CD8-positive, alpha-beta memory T cell (primary cell): ENCODE measurements around the gene WAPL. TPM values are rescaled to one million over a fixed set of nuclear protein-coding genes. Genes with fewer than 3 reads are reported as not detected.
"Not testable (repeated sequence)": the region's sequence is repeated elsewhere in the genome, so short reads cannot be mapped to it uniquely, and the experiment has no call there.

Experiments
- CTCF ChIA-PET: fragments of 350-600 bp; sonication (Branson Sonifier 250); formaldehyde crosslinking; loops from one replicate; lab custom pipeline; 2021; ENCODE audit warnings: antibody characterized with exemption; lab: Charles Lee
- POLR2A ChIA-PET: fragments of 350-600 bp; sonication (Branson Sonifier 250); formaldehyde crosslinking; loops from one replicate; lab custom pipeline; 2021; ENCODE audit warnings: antibody characterized with exemption; lab: Charles Lee
- DNase-seq, 5 donors: peaks; one replicate each; pipeline versions ENCODE4 v3.0.0 to v3.0.0-alpha.2; 2020 to 2022; ENCODE audit warnings: mixed read lengths in 1 of 5
- H3K27ac ChIP-seq: one replicate; pipeline ENCODE4 v1.7.0; 2013; ENCODE audit warnings: low read depth, mild to moderate bottlenecking, low read length, moderate library complexity
- H3K27me3 ChIP-seq: 2 replicates; pipeline ENCODE4 v1.7.0; 2013; ENCODE audit warnings: low read length, mild to moderate bottlenecking; ENCODE audit not compliant: insufficient read depth, poor library complexity, severe bottlenecking
- H3K36me3 ChIP-seq: 2 replicates; pipeline ENCODE4 v1.7.0; 2013; ENCODE audit warnings: mild to moderate bottlenecking, low read length, moderate library complexity; ENCODE audit not compliant: insufficient read depth
- H3K4me1 ChIP-seq: 2 replicates; pipeline ENCODE4 v1.7.0; 2013; ENCODE audit warnings: mild to moderate bottlenecking, low read length, moderate library complexity; ENCODE audit not compliant: insufficient read depth
- H3K4me3 ChIP-seq: 2 replicates; pipeline ENCODE4 v1.7.0; 2013; ENCODE audit warnings: mild to moderate bottlenecking, low read length
- H3K9me3 ChIP-seq: 2 replicates; pipeline ENCODE4 v1.7.0; 2013; ENCODE audit warnings: mild to moderate bottlenecking, low read length
- H3K27ac Mint-ChIP-seq, 8 donors: one replicate each; pipeline ENCODE4 v1.8.0; 2020 to 2021; ENCODE audit warnings: mixed read lengths in 8 of 8, mild to moderate bottlenecking in 6 of 8, inconsistent platforms in 3 of 8, moderate library complexity in 3 of 8
- H3K27me3 Mint-ChIP-seq, 2 donors: one replicate each; pipeline ENCODE4 v1.8.0; 2020 to 2021; ENCODE audit warnings: mixed read lengths in 2 of 2, mild to moderate bottlenecking in 1 of 2, moderate library complexity in 1 of 2
- H3K36me3 Mint-ChIP-seq, 3 donors: one replicate each; pipeline ENCODE4 v1.8.0; 2020 to 2021; ENCODE audit warnings: mixed read lengths in 3 of 3, inconsistent platforms in 1 of 3, mild to moderate bottlenecking in 1 of 3
- H3K4me1 Mint-ChIP-seq, 3 donors: one replicate each; pipeline ENCODE4 v1.8.0; 2020 to 2021; ENCODE audit warnings: mixed read lengths in 3 of 3, inconsistent platforms in 1 of 3, mild to moderate bottlenecking in 1 of 3
- H3K4me3 Mint-ChIP-seq, 7 donors: one replicate each; pipeline ENCODE4 v1.8.0; 2020 to 2021; ENCODE audit warnings: mixed read lengths in 7 of 7, mild to moderate bottlenecking in 6 of 7, moderate library complexity in 4 of 7, inconsistent platforms in 2 of 7
- H3K9me3 Mint-ChIP-seq, 5 donors: one replicate each; pipeline ENCODE4 v1.8.0; 2020 to 2022; ENCODE audit warnings: mixed read lengths in 5 of 5, mild to moderate bottlenecking in 3 of 5, moderate library complexity in 2 of 5, inconsistent platforms in 1 of 5
- polyA plus RNA-seq: library from polyadenylated mRNA; unstranded; fragments of 300-500 nt; fragmentation: Illumina TruSeq; gene quantifications from one replicate; pipeline ENCODE4 v1.2.3, GENCODE V29; 2021
- total RNA-seq, 2 experiments: library from RNA; stranded (reverse); gene quantifications; one replicate each; pipeline ENCODE4 v1.2.3, GENCODE V29; 2021

Gene WAPL
- total and polyA plus RNA-seq, 3 experiments from 2014 or later, result 41.9 to 54.2 (median 49.7) TPM

DNA sequence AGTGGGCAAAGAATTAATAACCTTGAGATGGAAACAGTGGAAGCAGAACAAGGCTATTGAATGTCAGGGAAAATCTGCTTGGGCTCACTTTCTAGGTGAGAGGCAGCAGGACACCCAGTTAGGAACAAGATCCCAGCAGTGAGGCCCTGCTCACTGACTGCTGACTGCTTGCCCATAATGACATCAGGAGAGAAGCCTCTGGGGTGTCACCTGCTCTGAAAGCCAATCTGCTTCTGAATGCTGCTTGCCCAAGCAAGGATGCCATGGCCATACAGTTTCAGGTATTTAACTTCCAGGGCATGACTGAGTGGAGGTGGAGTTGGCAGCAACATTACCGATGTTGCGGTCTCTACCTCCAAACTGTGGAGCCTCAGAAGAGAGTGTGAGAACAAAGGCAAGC is 11.7 kb upstream of the WAPL start:
- H3K4me1 Mint-ChIP-seq, result peaks cover 10 to 13% (median 12%) of the 10 kb centered on the region in 3 donors
- POLR2A ChIA-PET, result interaction anchor here (0.6 kb wide), 1 partner anchor 70 kb away, joined by 3 read pairs; no protein-coding TSS in a partner anchor

DNA sequence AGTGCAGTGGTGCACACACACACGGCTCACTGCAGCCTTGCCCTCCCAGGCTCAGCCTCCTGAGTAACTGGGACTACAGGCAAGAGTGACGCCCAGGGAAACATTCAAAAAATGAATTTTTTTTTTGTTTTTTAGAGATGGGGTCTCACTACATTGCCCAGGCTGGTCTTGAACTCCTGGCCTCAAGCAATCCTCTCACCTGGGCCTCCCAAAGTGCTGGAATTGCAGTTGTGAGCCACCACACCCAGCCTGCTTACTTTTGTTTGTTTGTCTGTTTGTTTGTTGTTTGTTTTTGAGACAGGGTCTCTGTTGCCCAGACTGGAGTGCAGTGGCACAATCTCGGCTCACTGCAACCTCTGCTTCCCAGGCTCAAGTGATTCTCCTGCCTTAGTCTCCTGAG is 7.1 kb upstream of the WAPL start:
- H3K4me3 Mint-ChIP-seq, H3K36me3 ChIP-seq, H3K9me3 Mint-ChIP-seq, H3K27ac Mint-ChIP-seq, H3K9me3 ChIP-seq, H3K27me3 ChIP-seq, H3K27ac ChIP-seq, H3K4me3 ChIP-seq, CTCF ChIA-PET, H3K4me1 ChIP-seq, H3K36me3 Mint-ChIP-seq, H3K27me3 Mint-ChIP-seq, DNase-seq: not testable (repeated sequence)
- POLR2A ChIA-PET, result interaction anchor here (0.6 kb wide), 1 partner anchor 15 kb away, joined by 5 read pairs; no protein-coding TSS in a partner anchor
- H3K4me1 Mint-ChIP-seq, result peaks cover 6 to 20% (median 16%) of the 10 kb centered on the region in 3 donors

More for the DNA sequence above, 11.7 kb upstream of the WAPL start:
- Histone ChIP-seq H3K27ac (no peak overlapping the region), H3K9me3 (no peaks in the 10 kb centered on the region), H3K27me3 (no peaks in the 10 kb centered on the region), H3K4me3 (no peak overlapping the region), H3K4me1 (peaks cover 6% of the 10 kb centered on the region), H3K36me3 (no peaks in the 10 kb centered on the region)
- Mint-ChIP-seq H3K36me3 (no peaks in the 10 kb centered on the region), H3K4me3 (no peak overlapping the region), H3K9me3 (no peaks in the 10 kb centered on the region), H3K27ac (peak overlapping the region in 1 of 8 donors; percentile 36), H3K27me3 (no peaks in the 10 kb centered on the region)
- no peak for DNase-seq
- CTCF ChIA-PET, result interaction anchor here (1.2 kb wide), 1 partner anchor 11 kb away, joined by 3 read pairs; the partner anchor contains the start of gene WAPL

DNA sequence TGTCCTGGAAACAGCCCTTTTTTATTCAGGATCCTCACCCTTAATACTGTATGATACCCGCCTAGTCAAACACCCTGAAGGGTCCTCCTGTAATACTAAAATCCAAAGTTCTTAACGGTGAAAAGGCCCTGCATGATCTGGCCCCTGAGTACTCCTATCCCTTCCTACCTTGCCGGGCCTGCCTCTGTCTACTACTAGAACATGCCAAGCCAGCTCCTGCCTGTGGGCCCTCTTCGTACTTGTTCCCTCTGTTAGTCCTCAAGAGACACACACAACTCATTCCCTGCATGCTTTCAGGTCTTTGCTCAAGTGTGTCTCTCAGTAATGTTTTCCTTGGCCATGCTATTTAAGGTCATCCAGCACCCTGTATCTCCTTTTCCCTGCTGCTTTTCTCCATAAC is 5.0 kb upstream of the WAPL start:
- H3K4me1 Mint-ChIP-seq, result peaks cover 18 to 36% (median 34%) of the 10 kb centered on the region in 3 donors
- Histone ChIP-seq H3K4me1 (peaks cover 13% of the 10 kb centered on the region), H3K27ac (no peak overlapping the region), H3K27me3 (no peaks in the 10 kb centered on the region), H3K9me3 (no peaks in the 10 kb centered on the region), H3K36me3 (no peaks in the 10 kb centered on the region), H3K4me3 (no peak overlapping the region)
- no peaks in the 10 kb centered on the region for H3K27me3 Mint-ChIP-seq
- peaks cover 0 to 3% (median 0%) of the 10 kb centered on the region in 3 donors for H3K36me3 Mint-ChIP-seq
- ChIA-PET CTCF (no interaction called here), POLR2A (no interaction called here)
- no peak for DNase-seq
- peak overlapping the region in 1 of 8 donors; percentile 3 for H3K27ac Mint-ChIP-seq
- H3K4me3 Mint-ChIP-seq, result peak overlapping the region in 1 of 7 donors; percentile 31
- H3K9me3 Mint-ChIP-seq, result no peaks in the 10 kb centered on the region

DNA sequence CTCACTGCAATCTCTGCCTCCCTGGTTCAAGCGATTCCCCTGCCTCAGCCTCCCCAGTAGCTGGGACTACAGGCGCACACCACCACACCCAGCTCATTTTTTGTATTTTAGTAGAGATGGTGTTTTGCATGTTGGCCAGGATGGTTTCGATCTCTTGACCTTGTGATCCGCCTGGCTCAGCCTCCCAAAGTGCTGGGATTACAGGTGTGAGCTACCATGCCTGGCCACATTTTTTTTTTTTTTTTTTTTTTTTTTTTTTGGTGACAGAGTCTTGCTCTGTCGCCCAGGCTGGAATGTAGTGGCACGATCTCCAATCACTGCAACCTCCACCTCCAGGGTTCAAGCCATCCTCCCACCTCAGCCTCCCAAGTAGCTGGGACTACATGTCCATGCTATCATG is 4.1 kb upstream of the WAPL start:
- CTCF ChIA-PET, H3K9me3 Mint-ChIP-seq, H3K27ac ChIP-seq, H3K9me3 ChIP-seq, H3K4me3 ChIP-seq, H3K27me3 ChIP-seq, H3K36me3 ChIP-seq, DNase-seq, H3K27me3 Mint-ChIP-seq, H3K36me3 Mint-ChIP-seq, H3K27ac Mint-ChIP-seq, POLR2A ChIA-PET: not testable (repeated sequence)
- H3K4me1 ChIP-seq, result peaks cover 13% of the 10 kb centered on the region
- H3K4me1 Mint-ChIP-seq, result peaks cover 21 to 38% (median 37%) of the 10 kb centered on the region in 3 donors
- peak overlapping the region in 1 of 7 donors; percentile 50 for H3K4me3 Mint-ChIP-seq

DNA sequence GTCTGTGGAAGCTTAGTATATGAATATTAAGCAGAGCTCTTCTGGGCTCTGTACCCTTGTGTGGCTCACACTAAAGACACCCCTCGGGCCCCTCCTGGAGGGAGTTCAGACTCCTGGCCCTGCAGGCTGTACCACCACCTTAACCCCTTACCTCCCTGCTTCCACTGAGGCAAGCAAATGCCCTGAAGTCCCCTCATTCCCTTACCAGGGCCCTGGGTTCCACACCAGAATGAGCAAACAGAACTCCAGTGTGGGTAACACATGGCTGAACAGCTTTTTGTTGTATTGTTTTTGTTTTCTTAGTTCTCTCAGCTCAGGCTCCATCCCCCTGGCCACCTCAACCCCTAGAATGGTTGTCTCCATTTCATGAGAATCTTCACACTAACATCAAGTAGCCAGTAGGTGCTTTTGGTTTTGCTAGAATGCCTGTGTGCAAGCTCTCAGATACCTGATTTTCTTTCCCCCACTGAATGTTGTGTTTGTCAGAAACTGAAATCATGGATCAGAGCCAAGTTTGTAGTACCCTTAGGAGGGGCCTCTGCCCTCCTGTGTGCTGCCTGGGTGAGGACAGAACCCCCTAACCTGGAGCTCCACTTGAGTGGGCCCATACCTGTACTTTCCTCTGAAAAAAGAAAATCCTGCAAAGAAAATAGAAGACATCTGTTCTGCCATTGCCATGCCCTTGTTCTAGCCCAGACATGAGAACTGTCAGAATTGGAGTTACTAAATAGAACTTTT is 2.8 kb upstream of the WAPL start:
- Mint-ChIP-seq H3K36me3 (peaks cover 0 to 12% (median 0%) of the 10 kb centered on the region in 3 donors), H3K27me3 (no peaks in the 10 kb centered on the region), H3K27ac (peak overlapping the region in 4 of 8 donors; percentile 23 to 74 (median 47)), H3K9me3 (no peaks in the 10 kb centered on the region), H3K4me1 (peaks cover 30 to 49% (median 49%) of the 10 kb centered on the region in 3 donors), H3K4me3 (peak overlapping the region in 1 of 7 donors; percentile 57)
- H3K36me3 ChIP-seq, result no peaks in the 10 kb centered on the region
- CTCF ChIA-PET, result no interaction called here
- H3K27me3 ChIP-seq, result no peaks in the 10 kb centered on the region
- DNase-seq, result no peak
- POLR2A ChIA-PET, result no interaction called here
- H3K4me3 ChIP-seq, result no peak overlapping the region
- H3K4me1 ChIP-seq, result peaks cover 26% of the 10 kb centered on the region
- H3K27ac ChIP-seq, result no peak overlapping the region
- H3K9me3 ChIP-seq, result no peaks in the 10 kb centered on the region

DNA sequence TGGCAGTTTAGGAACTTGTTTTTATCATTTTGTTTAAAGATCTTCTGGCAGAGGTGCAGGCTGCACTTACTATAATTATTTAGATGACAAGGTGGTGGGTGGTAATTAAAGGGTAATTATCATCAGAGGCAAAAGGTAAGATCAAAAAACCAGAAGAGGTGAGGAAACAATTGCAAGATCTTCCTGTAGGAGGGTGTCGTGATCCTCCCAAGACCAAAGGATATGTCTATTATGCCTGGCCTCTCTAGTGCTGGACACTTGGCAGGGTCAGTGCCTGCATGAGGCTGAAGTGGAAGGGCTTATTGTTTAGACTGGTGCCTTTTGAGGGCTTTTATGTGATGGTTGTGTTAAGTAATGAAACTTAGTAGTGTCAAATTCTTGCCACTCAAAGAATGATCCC is 1.8 kb upstream of the WAPL start:
- H3K27ac Mint-ChIP-seq, result peak overlapping the region in 7 of 8 donors; percentile 10 to 69 (median 17)
- H3K27me3 Mint-ChIP-seq, result no peaks in the 10 kb centered on the region
- Histone ChIP-seq H3K27ac (no peak overlapping the region), H3K36me3 (no peaks in the 10 kb centered on the region), H3K4me1 (peaks cover 37% of the 10 kb centered on the region), H3K27me3 (no peaks in the 10 kb centered on the region), H3K9me3 (no peaks in the 10 kb centered on the region), H3K4me3 (no peak overlapping the region)
- H3K36me3 Mint-ChIP-seq, result peaks cover 0 to 15% (median 0%) of the 10 kb centered on the region in 3 donors
- ChIA-PET POLR2A (no interaction called here), CTCF (no interaction called here)
- H3K4me1 Mint-ChIP-seq, result peaks cover 41 to 59% (median 59%) of the 10 kb centered on the region in 3 donors
- H3K9me3 Mint-ChIP-seq, result no peaks in the 10 kb centered on the region
- no peak for DNase-seq
- H3K4me3 Mint-ChIP-seq, result peak overlapping the region in 5 of 7 donors; percentile 0 to 91 (median 21)

DNA sequence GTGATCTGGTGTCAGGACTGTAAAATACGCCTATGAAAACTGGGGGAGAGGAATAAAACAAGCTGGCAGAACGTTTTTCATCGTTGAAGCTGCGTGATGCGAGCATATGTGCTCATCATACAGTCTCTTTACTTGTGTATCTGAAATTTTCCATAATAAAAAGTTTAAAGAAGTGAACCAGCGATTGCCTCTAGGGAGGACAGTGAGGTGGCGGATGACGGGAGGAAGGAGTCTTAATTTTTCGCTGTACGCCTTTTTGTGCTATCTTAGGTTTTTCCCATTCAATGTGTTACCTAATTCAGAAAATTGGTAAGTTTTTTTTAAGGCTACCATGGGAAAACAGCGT is 891 bp upstream of the WAPL start:
- H3K4me3 Mint-ChIP-seq, result peak overlapping the region; percentile 87 to 96 (median 91)
- peak overlapping the region; percentile 26 to 98 (median 88) for H3K27ac Mint-ChIP-seq
- H3K36me3 Mint-ChIP-seq, result peaks cover 0 to 21% (median 2%) of the 10 kb centered on the region in 3 donors
- no peaks in the 10 kb centered on the region for H3K9me3 Mint-ChIP-seq
- Histone ChIP-seq H3K36me3 (peaks cover 3% of the 10 kb centered on the region), H3K9me3 (no peaks in the 10 kb centered on the region), H3K27me3 (no peaks in the 10 kb centered on the region), H3K4me1 (peaks cover 45% of the 10 kb centered on the region), H3K4me3 (peak overlapping the region; percentile 85), H3K27ac (peak overlapping the region; percentile 89)
- POLR2A ChIA-PET, result interaction anchor here (0.7 to 1.6 kb wide), 2 partner anchors 12 to 121 kb away, joined by 4 to 5 read pairs; no protein-coding TSS in a partner anchor
- H3K27me3 Mint-ChIP-seq, result no peaks in the 10 kb centered on the region
- peak in 1 of 5 donors; percentile 18 for DNase-seq
- peaks cover 50 to 68% (median 68%) of the 10 kb centered on the region in 3 donors for H3K4me1 Mint-ChIP-seq
- CTCF ChIA-PET, result interaction anchor here (0.6 to 2.5 kb wide), 4 partner anchors 11 to 123 kb away, joined by 3 to 10 read pairs (median 3); no protein-coding TSS in a partner anchor
